Chondrocyte (in vitro differentiated cells): Measurements from ENCODE around the gene TRPM6. TPM values are rescaled to one million over a fixed set of nuclear protein-coding genes. Genes with fewer than 3 reads are reported as not detected.
"Not testable (repeated sequence)": the region's sequence is repeated elsewhere in the genome, so short reads cannot be mapped to it uniquely, and the experiment has no call there.

Experiments
- DNase-seq: peaks from one replicate; pipeline ENCODE4 v3.0.0; 2021; ENCODE audit warnings: mixed read lengths, low spot score
- H3K27ac Mint-ChIP-seq: one replicate; pipeline ENCODE4 v1.8.0; 2021; ENCODE audit warnings: mild to moderate bottlenecking, moderate library complexity, mixed read lengths; ENCODE audit not compliant: unreplicated experiment
- H3K27me3 Mint-ChIP-seq: 2 replicates; pipeline ENCODE4 v1.8.0; 2021; ENCODE audit warnings: low read depth, mixed read lengths
- H3K36me3 Mint-ChIP-seq: 2 replicates; pipeline ENCODE4 v1.8.0; 2021; ENCODE audit warnings: low read depth, mixed read lengths
- H3K4me1 Mint-ChIP-seq: 2 replicates; pipeline ENCODE4 v1.8.0; 2021; ENCODE audit warnings: low read depth, mild to moderate bottlenecking, mixed read lengths
- H3K4me3 Mint-ChIP-seq: one replicate; pipeline ENCODE4 v1.8.0; 2021; ENCODE audit warnings: mild to moderate bottlenecking, moderate library complexity, mixed read lengths; ENCODE audit not compliant: unreplicated experiment
- H3K9me3 Mint-ChIP-seq: 2 replicates; pipeline ENCODE4 v1.8.0; 2021; ENCODE audit warnings: low read depth, mixed read lengths
- total RNA-seq: library from RNA; stranded (reverse); gene quantifications from 3 replicates; pipeline ENCODE4 v1.2.1, GENCODE V29; 2021
- TF ChIP-seq, protein P1 (sequence below): fragments of 200-600 bp; sonication (generic); IDR thresholded peaks from 2 replicates; pipeline ENCODE4 v1.5.0; 2021; ENCODE audit warnings: antibody characterized with exemption, mild to moderate bottlenecking, moderate library complexity

TRPM6 gene
- total RNA-seq, 1 donor from 2014 or later = 0.02 TPM

DNA sequence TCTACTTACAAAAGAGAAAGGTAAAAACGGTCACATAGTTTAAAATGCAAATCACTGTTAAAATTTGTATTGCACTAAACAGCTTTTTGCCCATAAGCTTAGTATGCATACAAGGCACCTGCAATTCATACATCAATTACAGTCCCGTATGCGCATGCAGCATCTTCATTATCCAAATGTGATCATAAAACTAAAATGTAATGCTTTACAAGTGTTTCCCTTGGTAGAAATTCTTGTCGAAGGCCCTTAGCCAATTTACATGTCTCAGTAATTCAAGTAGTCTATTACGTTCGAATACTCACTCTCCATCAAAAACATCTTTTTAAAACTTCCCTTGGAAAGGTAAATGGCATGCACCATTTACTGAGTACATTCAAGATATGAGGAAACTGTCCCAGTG is 32.6 kb downstream of the TRPM6 start:
- H3K4me1 Mint-ChIP-seq = no peaks in the 10 kb centered on the region
- H3K27me3 Mint-ChIP-seq = peaks cover 9% of the 10 kb centered on the region
- H3K27ac Mint-ChIP-seq = no peak overlapping the region

DNA sequence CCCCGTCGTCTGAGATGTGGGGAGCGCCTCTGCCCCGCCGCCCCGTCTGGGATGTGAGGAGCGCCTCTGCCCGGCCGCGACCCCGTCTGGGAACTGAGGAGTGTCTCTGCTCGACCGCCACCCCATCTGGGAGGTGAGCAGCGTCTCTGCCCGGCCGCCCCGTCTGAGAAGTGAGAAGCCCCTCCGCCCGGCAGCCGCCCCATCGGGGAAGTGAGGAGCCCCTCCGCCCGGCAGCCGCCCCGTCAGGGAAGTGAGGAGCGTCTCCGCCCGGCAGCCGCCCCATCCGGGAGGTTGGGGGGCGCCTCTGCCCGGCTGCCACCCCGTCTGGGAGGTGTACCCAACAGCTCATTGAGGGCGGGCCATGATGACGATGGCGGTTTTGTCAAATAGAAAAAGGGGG is 34.7 kb downstream of the TRPM6 start:
- not testable (repeated sequence) for H3K9me3 Mint-ChIP-seq, DNase-seq, H3K4me3 Mint-ChIP-seq, H3K4me1 Mint-ChIP-seq, H3K27ac Mint-ChIP-seq, H3K27me3 Mint-ChIP-seq, H3K36me3 Mint-ChIP-seq

More for the DNA sequence above, 32.6 kb downstream of the TRPM6 start:
- Mint-ChIP-seq H3K9me3 (no peaks in the 10 kb centered on the region), H3K36me3 (no peaks in the 10 kb centered on the region), H3K4me3 (no peak overlapping the region)
- TF ChIP-seq, protein P1, sequence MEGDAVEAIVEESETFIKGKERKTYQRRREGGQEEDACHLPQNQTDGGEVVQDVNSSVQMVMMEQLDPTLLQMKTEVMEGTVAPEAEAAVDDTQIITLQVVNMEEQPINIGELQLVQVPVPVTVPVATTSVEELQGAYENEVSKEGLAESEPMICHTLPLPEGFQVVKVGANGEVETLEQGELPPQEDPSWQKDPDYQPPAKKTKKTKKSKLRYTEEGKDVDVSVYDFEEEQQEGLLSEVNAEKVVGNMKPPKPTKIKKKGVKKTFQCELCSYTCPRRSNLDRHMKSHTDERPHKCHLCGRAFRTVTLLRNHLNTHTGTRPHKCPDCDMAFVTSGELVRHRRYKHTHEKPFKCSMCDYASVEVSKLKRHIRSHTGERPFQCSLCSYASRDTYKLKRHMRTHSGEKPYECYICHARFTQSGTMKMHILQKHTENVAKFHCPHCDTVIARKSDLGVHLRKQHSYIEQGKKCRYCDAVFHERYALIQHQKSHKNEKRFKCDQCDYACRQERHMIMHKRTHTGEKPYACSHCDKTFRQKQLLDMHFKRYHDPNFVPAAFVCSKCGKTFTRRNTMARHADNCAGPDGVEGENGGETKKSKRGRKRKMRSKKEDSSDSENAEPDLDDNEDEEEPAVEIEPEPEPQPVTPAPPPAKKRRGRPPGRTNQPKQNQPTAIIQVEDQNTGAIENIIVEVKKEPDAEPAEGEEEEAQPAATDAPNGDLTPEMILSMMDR = no peak
- no peak for DNase-seq

DNA sequence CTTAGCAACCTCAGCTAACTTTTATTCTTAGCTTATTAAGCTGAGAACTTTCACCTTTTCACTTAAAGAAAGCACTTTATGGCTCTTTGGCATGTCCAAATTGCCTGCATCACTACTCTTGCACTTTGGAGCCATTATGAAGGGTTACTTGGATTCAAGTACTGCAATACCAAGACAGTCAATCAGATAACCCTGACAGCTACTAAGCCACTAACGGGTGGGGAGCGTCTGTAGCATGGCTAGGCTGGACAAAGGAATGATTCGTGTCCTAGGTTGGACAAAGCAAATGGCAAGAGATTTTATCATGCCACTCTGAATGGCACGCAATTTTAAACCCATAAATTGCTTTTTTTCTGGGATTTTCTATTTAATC is 39.6 kb downstream of the TRPM6 start:
- Mint-ChIP-seq H3K4me3 (no peak overlapping the region), H3K36me3 (no peaks in the 10 kb centered on the region), H3K27ac (no peak overlapping the region), H3K4me1 (no peaks in the 10 kb centered on the region), H3K9me3 (peaks cover 12% of the 10 kb centered on the region), H3K27me3 (no peaks in the 10 kb centered on the region)
- no peak for DNase-seq
- TF ChIP-seq, protein P1 = no peak

DNA sequence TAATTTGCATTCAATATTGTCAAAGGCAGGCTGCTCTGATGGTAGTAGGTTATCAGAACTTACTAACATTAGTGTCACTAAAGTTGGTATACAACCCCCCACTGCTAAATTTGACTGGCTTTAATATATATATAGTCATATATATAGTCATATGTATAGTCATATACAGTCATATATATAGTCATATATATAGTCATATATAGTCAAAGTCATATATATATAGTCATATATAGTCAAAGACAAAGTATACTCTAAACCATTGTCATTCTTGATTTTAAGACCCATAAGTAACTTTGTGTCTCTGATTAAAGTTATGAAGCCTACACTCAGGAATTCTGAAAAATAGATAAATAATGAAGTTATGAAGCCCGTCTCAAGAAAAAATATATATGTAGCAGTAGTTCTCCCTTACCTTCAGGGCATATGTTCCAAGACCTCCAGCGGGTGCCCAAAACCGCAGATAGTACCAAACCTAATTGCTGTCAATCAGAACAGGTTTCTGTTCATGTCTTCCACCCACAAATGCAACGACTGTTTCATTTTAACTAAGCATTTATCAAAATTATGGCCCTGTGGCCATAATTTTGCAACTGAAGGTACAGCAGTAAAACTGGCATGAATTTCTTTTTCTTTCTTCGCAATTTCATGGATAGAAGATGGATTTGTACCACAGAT is 40.1 kb downstream of the TRPM6 start:
- TF ChIP-seq, protein P1 = no peak
- Mint-ChIP-seq H3K27me3 (no peaks in the 10 kb centered on the region), H3K4me3 (no peak overlapping the region), H3K9me3 (peaks cover 17% of the 10 kb centered on the region), H3K36me3 (no peaks in the 10 kb centered on the region), H3K4me1 (no peaks in the 10 kb centered on the region), H3K27ac (no peak overlapping the region)
- DNase-seq = no peak

DNA sequence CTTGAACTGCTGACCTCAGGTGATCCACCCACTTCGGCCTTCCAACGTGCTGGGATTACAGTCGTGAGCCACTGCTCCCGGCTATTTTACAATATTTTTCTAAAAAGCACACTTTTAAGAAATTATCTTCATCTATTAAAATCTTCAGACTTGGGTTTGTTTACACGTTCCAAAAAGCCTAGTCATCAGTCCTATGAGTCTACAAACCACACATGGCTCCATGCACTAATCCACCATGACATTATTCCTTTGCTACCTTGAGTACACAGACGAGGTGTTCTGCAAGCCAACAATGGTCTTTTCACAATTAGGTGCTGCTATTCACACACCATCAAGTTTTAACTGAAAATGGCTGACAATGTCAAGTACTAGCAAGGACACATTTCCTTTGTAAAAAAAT is 41.0 kb downstream of the TRPM6 start:
- Mint-ChIP-seq H3K4me1 (no peaks in the 10 kb centered on the region), H3K27me3 (no peaks in the 10 kb centered on the region), H3K9me3 (peaks cover 17% of the 10 kb centered on the region), H3K4me3 (no peak overlapping the region), H3K27ac (no peak overlapping the region), H3K36me3 (no peaks in the 10 kb centered on the region)
- DNase-seq = no peak
- TF ChIP-seq, protein P1 = no peak

DNA sequence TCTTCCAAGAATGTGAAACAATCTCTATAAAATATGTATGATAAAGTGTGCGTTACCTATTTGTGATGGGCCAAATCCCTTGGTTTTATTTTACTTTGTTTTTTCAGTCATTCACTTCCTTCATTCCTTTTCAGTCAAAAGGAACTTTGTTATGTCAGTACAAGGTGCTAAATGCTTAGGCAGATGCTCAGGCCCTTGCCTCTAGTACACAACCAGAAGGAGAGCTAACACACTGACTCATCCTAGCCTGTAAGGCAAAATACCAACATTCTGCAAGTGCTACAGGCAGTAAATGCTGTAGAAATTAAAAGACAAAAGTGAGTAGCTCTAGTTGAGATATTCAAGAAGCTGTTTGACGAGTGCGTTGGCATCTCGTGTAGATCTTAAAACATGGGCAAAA is 49.4 kb downstream of the TRPM6 start:
- Mint-ChIP-seq H3K27ac (no peak overlapping the region), H3K4me3 (no peak overlapping the region), H3K27me3 (peaks cover 6% of the 10 kb centered on the region), H3K36me3 (no peaks in the 10 kb centered on the region), H3K9me3 (peaks cover 7% of the 10 kb centered on the region), H3K4me1 (no peaks in the 10 kb centered on the region)
- no peak for DNase-seq
- TF ChIP-seq, protein P1 = no peak
